HG03565 (cell line): Measurements from ENCODE around the gene CPNE4.

Source experiments
- ATAC-seq: cut with Tn5 transposase; IDR thresholded peaks from one replicate; pipeline ENCODE4 v1.9.1; 2021; ENCODE audit warnings: mild to moderate bottlenecking, moderate library complexity; ENCODE audit not compliant: unreplicated experiment

Gene CPNE4

GRCh38 chr3:131708241-131708640, 326.6 kb downstream of the CPNE4 start:
- ATAC-seq, result no peak

DNA sequence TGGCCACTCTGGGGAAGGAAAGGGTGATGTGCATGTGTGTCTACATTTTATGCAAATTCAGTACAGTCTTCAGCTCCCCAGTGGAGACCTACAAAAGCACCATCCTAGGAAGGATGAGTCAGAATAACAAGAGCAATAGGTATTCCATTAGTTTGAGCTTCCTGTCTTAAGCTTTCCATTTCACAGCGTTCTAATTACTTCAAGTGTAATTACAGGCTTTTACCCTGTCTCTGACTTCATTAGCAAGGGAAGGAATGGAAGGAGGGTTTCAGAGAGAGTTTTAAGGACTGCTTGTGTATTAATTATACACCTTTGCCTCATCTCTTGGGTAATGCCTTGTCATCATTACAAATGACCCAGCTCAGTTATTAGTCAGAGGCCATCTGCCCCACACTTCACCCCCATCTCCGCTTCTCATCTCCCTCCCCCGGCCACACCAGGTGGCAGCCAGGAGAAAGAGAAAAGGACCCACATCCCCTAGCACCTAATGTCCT, 329.2 kb downstream of the CPNE4 start:
- peak; percentile 83 for ATAC-seq

DNA sequence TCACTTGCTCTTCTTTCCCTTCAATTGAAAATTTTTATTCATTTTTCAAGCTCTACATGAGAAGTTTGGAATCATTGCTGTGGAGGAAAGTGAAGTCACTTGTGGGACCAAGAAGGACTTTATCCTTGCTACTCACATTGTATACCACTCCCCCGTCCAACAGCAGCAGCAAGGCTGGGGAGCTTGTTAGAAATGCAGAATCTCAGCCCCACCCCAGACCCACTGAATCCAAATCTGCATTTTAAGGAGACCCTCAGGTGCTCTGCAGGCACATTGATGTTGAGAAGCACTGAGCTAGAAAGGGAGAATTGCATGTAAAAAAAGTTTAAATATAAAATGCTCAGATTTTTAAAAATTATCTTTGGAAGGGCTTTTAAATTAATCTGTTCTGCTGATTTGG, 329.7 kb downstream of the CPNE4 start:
- no peak for ATAC-seq

DNA sequence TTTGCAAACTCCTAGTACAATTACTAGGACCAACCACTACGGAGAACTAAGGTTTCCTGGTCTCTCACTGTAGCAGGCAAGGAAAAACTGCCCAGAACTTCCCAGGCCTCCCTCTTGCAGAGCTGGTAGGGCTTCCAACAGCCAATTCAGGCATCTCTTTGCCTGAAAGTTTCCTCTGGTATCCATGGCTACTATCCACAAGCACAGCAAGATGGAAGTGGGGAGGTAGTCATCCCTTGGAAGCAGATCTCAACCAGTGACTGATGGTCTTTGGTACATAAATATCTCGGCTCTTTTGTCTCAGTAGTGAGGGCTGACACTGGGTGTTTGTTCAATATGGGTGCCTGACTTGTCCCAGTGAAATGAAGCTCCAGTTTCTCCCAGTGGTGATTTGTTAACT, 330.7 kb downstream of the CPNE4 start:
- no peak for ATAC-seq

- ATAC-seq, result no peak
Measured at GRCh38 chr3:131702146-131702545, 332.7 kb downstream of the CPNE4 start.

DNA sequence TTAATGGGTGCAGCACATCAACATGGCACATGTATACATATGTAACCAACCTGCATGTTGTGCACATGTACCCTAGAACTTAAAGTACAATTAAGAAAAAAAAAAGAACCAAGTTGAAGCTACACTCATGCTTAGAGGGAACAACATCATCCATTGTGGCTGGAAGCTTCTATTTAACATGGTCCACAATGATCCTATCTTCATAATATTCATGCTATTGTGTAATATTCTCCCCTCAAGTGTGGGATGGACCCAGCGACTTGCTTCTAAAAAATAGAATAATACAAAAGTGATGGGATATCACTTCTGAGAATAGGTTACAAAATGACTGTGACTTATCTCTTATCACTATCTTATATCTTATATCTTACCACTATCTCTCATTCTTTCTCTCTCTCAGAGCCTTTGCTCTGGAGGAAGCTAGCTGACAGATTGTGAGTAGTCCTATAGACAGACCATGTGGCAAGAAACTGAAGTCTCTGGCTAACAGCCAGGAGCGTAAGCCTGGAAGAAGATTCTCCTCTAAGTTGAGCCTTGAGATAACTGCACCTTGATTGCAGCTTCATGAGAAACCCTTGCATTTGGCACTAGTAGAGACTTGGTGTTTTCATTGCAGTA, 333.6 kb downstream of the CPNE4 start:
- no peak for ATAC-seq

DNA sequence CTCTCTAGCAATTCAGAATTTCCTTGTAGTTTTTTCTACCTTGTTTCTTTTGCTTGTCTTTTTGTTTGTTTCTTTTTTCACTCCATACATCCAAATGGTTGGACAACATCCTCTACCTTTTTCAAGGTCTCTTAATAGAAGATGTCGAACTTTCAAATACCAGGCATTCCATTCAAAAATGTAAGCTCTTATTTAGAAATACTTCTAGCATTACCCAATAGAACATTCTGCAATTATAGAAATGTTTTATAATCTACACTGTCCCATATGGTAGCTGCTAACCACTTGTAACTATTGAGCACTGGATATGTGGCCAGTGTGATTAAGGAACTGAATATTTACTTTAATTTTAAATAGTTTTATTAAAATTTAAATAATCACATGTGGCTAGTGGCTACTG, 335.8 kb downstream of the CPNE4 start:
- ATAC-seq, result no peak

- no peak for ATAC-seq
Measured at GRCh38 chr3:131694376-131694775, 340.4 kb downstream of the CPNE4 start.

DNA sequence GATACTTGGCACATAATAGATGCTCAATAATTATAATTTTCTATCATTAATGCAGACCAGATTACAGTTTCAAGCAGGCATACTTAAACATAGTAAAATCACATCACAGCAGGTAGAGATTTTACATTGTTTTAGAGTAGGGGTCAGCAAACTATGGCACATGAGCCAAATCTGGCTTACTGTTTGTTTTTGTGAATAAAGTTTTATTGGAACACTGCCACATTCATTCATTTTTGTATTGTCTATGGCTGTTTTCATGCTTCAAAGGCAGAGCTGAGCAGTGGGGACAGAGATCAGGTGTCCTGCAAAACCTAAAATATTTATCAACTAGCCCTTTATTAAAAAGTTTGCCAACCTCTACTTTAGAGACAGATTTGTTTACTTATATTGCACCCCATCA, 342.5 kb downstream of the CPNE4 start:
- no peak for ATAC-seq

DNA sequence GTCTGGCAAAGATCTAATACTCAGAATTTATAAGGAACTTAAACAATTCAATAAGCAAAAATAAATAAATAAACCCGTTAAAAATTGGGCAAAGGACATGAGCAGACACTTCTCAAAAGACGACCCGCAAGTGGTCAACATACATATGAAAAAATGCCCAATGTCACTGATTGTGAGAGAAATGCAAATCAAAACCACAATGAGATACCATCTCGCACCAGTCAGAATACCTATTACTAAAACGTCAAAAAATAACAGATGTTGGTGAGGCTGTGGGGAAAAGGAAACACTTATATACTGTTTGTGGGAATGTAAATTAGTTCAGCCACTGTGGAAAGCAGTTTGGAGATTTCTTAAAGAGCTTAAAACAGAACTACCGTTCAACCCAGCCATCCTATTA, 344.0 kb downstream of the CPNE4 start:
- no peak for ATAC-seq

DNA sequence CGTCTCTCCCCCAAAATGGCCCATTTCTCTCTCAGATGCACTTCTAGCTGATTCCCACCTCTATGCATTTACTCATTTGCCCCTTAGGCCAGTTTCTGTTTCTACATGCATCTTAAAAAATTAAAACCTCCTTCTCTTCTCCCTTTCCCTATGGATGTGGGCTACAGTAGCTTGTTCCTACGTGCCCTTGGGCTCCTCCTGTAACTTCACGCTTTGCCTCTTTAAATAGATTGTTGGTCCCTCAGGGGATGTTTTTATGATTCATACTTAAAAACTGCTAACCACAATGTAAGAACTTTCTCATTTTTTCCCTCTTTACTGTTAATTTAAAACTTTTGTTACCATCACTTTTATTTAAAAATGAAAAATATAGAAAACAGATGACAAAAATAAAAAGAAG, 346.4 kb downstream of the CPNE4 start:
- ATAC-seq, result no peak

DNA sequence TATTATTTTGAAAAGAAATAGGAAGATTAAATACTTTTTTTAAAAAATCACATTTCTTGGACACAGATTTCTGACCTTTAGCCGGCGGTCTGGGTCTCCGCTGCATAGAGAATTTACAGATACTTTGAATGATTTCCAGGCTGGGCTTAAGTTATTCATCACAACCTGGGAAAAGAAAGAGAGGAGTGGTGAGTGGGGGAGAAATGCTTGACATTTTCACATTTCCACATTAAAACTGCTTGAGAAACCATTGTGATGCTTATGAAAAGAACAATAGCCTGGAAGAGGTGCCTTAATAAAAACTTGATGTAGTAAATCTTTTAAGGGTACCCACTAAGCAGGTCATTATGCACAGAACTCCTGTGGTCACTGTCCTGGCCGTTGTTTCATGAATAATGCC, 365.2 kb downstream of the CPNE4 start:
- no peak for ATAC-seq

- no peak for ATAC-seq
Measured at GRCh38 chr3:131658771-131659170, 376.0 kb downstream of the CPNE4 start.

GRCh38 chr3:131658115-131658514, 376.7 kb downstream of the CPNE4 start:
- no peak for ATAC-seq

GRCh38 chr3:131655070-131655690, 379.6 kb downstream of the CPNE4 start:
- no peak for ATAC-seq

DNA sequence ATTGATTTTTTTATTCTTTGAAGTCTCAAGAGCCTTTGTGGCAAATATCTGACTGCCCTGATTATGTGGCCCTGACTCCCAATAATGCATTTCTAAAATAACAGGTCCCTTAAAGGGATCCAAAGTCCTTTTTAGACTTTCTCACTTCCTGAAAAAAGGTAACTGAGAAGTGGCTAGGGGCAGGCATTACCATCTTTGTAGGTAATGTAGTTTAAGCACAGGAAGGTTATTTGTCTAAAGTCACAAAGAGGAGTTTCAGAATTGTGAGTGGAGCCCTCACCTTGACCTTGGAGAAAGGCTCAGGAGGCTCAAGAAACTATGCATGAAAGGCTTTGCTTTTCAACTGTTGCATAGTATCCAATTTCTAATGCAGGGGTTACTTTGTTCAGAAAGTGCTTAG, 389.2 kb downstream of the CPNE4 start:
- ATAC-seq, result no peak

- no peak for ATAC-seq
Measured at GRCh38 chr3:131636266-131636775, 398.5 kb downstream of the CPNE4 start.

DNA sequence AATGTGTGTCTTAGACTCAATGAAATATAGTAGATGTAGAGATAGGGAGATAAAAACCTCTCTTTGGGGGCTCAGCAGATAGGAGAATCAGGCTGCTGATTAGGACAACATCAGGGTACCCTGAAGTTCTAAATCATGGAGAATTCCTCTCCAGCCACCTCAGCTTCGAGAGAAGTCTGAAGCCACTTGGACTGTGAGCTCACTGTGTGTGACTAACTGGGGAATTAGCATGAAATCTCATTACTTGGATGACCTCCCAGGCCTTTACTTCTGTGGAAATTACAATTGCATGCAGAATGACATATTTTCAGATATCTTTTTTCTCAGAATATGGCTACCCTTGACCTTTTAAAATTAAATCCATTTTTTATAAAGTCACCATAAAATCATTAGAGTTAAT, 404.0 kb downstream of the CPNE4 start:
- ATAC-seq, result no peak

DNA sequence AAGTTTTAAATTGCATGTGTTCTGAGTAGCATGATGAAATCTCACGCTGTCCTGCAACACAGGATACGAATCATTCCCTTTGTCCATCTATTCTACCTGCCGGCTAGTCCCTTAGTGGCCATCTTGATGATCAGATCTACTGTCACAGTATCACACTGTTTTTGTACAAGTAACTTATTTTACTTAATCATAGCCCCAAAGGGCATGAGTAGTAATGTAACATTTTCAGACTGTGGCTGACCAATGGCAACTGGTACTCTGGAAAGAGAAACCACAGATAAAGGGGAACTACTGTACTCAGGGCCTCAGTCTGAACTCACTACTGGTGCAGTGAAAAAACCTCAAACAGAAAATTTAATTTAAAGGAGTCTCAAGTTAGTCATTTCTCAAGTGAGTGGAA, 404.7 kb downstream of the CPNE4 start:
- peak; percentile 98 for ATAC-seq

DNA sequence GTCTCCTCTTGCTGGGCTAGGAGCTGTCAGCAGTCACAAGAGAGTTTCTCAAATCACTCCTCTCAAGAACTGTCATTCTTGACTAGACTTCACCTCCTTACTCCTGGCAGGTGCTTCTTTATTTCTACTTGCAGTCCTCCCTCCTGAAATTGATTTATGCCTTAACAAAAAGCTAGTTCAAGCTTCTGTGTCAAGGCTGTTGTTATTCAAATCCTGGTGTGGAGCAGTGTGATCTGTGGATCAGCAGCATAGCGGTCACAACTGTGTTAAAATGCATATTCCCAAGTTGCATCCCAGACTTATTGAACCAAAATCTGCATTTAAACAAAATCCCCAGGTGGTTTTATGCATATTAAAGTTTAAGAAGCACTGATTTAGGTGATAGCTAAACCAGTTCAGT, 411.4 kb downstream of the CPNE4 start:
- no peak for ATAC-seq

- ATAC-seq, result no peak
Measured at GRCh38 chr3:131622726-131623125, 412.1 kb downstream of the CPNE4 start.

GRCh38 chr3:131620977-131621376, 413.8 kb downstream of the CPNE4 start:
- peak; percentile 53 for ATAC-seq

GRCh38 chr3:131619821-131620220, 415.0 kb downstream of the CPNE4 start:
- no peak for ATAC-seq
